Measurements from ENCODE around the gene ALDH1B1. TPM values are rescaled to one million over a fixed set of nuclear protein-coding genes. Genes with fewer than 3 reads are reported as not detected.

ALDH1B1 gene
- total RNA-seq, 4 donors from 2014 or later = 2.2 to 4.3 (median 3.4) TPM

DNA sequence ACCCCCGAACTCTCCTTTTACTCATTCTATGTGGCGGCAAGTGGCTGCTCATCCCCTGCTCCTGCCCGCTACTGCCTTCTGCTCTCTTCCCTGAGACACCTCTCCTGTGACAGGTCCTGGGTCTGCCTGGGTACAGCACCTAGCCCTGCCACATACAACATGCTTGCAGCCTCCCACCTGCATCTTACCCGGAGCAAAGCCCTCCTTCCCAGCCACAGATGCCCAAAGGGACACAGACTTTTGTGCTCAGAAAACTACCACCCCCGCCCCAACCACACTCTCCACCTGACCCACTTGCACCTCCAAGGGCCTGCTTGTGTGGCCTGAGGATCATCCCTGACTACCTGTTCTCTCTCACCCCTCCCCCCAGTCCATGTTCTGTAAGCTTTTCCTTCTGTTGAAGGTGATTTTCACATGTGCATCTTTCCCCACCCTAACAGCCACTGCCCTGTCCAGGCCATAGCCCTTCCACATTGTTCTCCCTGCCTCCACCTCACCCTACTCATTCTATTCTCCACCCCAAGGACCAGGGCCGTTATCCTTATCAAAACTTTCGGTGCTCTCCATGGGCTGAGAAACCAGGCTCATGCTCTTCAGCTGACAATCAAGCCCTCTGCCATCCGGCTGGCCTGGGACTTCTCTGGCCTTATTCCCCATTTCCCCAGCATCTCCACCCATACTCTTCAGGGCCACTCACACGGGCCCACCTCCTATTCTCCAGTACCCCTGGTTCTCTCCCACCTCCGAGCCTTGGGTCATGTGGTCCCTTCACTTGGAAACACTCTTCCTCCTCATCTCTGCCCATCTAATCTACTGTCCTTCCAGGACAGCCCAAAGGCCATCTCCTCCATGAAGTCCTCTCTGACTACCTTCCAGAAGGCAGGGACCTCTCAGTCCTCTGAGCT, 46.4 kb upstream of the ALDH1B1 start:
- no peak overlapping the region for H3K4me3 ChIP-seq
- H3K27me3 ChIP-seq = peaks cover 3% of the 10 kb centered on the region
- no peak overlapping the region for H3K27ac ChIP-seq
- WGBS = 91% methylated on average over 10 of the region's 10 CpGs
- no peaks in the 10 kb centered on the region for H3K4me1 ChIP-seq
- no peaks in the 10 kb centered on the region for H3K9me3 ChIP-seq
- no peaks in the 10 kb centered on the region for H3K36me3 ChIP-seq
- TF ChIP-seq POLR2AphosphoS5 (IDR thresholded peaks at IDR 0.05) (no peak), POLR2A (IDR thresholded peaks at IDR 0.05) (no peak), EP300 (IDR thresholded peaks at IDR 0.05) (no peak)
- TF ChIP-seq, protein P1, sequence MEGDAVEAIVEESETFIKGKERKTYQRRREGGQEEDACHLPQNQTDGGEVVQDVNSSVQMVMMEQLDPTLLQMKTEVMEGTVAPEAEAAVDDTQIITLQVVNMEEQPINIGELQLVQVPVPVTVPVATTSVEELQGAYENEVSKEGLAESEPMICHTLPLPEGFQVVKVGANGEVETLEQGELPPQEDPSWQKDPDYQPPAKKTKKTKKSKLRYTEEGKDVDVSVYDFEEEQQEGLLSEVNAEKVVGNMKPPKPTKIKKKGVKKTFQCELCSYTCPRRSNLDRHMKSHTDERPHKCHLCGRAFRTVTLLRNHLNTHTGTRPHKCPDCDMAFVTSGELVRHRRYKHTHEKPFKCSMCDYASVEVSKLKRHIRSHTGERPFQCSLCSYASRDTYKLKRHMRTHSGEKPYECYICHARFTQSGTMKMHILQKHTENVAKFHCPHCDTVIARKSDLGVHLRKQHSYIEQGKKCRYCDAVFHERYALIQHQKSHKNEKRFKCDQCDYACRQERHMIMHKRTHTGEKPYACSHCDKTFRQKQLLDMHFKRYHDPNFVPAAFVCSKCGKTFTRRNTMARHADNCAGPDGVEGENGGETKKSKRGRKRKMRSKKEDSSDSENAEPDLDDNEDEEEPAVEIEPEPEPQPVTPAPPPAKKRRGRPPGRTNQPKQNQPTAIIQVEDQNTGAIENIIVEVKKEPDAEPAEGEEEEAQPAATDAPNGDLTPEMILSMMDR (IDR thresholded peaks at IDR 0.05) = no peak
- no peak for DNase-seq (ENCODE audit: low spot score in 2 of 2)

DNA sequence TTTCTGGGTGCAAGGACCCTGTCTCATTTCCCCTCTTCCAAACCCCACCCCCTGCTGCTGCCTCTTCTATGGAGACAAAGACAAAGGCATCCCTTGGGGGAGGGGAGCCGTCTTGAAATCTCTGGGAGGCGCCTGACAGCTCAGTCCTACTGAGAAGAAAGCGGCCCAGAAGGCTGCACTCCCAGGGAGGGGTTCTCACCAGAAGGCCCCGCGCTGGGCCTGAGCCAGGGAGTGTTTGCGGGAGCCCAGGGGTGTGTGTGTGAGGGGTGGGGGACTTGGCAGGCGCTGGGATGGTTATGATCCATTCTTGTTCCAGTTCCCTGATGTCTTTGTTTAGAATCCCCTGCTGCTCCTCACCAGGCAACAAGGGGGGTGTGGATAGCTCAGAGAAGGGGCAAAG, 45.7 kb upstream of the ALDH1B1 start:
- 36% methylated on average over 2 of the region's 7 CpGs for WGBS
- no peak for DNase-seq (ENCODE audit: low spot score in 2 of 2)
- TF ChIP-seq EP300 (IDR thresholded peaks at IDR 0.05) (no peak), POLR2AphosphoS5 (IDR thresholded peaks at IDR 0.05) (no peak), POLR2A (IDR thresholded peaks at IDR 0.05) (no peak)
- TF ChIP-seq, protein P1 (IDR thresholded peaks at IDR 0.05) = no peak

DNA sequence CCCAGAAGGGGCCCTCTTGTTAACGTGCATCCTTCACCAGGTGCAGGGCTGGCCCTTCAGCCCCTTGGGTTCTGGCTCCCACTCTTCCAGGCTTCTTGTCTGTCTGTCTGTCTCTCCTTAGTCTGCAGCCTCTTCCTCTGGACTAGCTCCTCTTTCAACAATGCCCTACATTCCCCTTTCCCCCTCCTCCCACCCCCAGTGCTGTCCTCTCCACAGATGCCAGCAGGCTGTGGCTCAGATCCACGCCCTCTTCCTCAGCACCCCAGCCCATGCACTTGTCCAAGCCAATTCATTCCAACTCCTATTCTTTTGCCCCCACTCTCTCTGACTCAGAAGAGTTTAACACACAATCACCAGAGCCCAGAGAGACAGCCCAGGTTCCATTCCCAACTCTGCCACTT, 45.2 kb upstream of the ALDH1B1 start:
- Histone ChIP-seq H3K4me3 (no peak overlapping the region), H3K36me3 (no peaks in the 10 kb centered on the region), H3K27ac (no peak overlapping the region), H3K4me1 (no peaks in the 10 kb centered on the region), H3K9me3 (no peaks in the 10 kb centered on the region), H3K27me3 (peaks cover 3% of the 10 kb centered on the region)
- 54% methylated on average over 2 of the region's 2 CpGs for WGBS
- no peak for DNase-seq (ENCODE audit: low spot score in 2 of 2)
- TF ChIP-seq, protein P1 (IDR thresholded peaks at IDR 0.05) = no peak
- TF ChIP-seq POLR2AphosphoS5 (IDR thresholded peaks at IDR 0.05) (no peak), EP300 (IDR thresholded peaks at IDR 0.05) (no peak), POLR2A (IDR thresholded peaks at IDR 0.05) (no peak)

More for the DNA sequence above, 45.7 kb upstream of the ALDH1B1 start:
- no peaks in the 10 kb centered on the region for H3K4me1 ChIP-seq
- peaks cover 3% of the 10 kb centered on the region for H3K27me3 ChIP-seq
- no peaks in the 10 kb centered on the region for H3K36me3 ChIP-seq
- H3K4me3 ChIP-seq = no peak overlapping the region
- no peaks in the 10 kb centered on the region for H3K9me3 ChIP-seq
- no peak overlapping the region for H3K27ac ChIP-seq

DNA sequence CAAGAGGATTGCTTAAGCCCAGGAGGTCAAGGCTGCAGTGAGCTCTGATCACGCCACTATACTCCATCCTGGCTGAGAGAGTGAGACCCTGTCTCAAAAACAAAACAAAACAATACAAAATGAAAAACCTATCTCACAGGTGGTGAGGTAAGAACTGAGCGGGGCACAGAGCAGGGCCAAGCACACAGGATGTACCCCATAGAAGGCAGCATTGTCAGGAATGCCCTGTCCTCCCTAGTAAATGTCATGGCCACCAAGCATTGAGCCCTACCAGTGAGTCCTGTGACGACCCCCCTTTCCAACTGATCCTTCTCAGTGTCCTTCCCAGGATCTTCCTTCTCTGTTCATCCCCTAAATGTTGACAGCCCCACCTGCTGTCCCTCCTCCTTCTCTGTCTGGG, 44.6 kb upstream of the ALDH1B1 start:
- Histone ChIP-seq H3K4me3 (no peak overlapping the region), H3K4me1 (no peaks in the 10 kb centered on the region), H3K36me3 (no peaks in the 10 kb centered on the region), H3K9me3 (no peaks in the 10 kb centered on the region), H3K27ac (no peak overlapping the region), H3K27me3 (peaks cover 5% of the 10 kb centered on the region)
- WGBS = 77% methylated on average over 3 of the region's 3 CpGs
- TF ChIP-seq POLR2A (IDR thresholded peaks at IDR 0.05) (no peak), EP300 (IDR thresholded peaks at IDR 0.05) (no peak), POLR2AphosphoS5 (IDR thresholded peaks at IDR 0.05) (no peak)
- TF ChIP-seq, protein P1 (IDR thresholded peaks at IDR 0.05) = no peak
- peak in 1 of 2 donors; percentile 28 for DNase-seq (ENCODE audit: low spot score in 2 of 2)

DNA sequence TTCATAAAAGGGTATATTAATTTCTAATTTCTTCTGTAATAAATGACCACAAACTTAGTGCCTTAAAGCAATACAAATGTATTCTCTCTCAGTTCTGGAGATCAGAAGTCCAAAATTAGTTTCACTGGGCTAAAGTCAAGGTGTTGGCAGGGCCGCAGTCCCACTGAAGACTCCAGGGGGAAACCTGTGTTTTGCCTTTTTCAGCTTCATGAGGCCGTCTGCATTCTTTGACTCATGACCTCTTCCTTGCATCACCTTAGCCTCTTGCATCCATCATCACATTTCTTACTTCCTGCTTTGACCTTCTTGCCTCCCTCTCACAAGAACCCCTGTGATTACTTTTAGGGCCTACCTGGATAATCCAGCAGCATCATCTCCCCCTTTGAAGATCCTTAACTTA, 42.0 kb upstream of the ALDH1B1 start:
- H3K4me3 ChIP-seq = no peak overlapping the region
- H3K27me3 ChIP-seq = peaks cover 6% of the 10 kb centered on the region
- DNase-seq (ENCODE audit: low spot score in 2 of 2) = peak in 1 of 2 donors; percentile 11
- H3K4me1 ChIP-seq = no peaks in the 10 kb centered on the region
- no peaks in the 10 kb centered on the region for H3K9me3 ChIP-seq
- TF ChIP-seq, protein P1 (IDR thresholded peaks at IDR 0.05) = no peak
- no peak for TF ChIP-seq POLR2A (IDR thresholded peaks at IDR 0.05)
- TF ChIP-seq POLR2AphosphoS5 (IDR thresholded peaks at IDR 0.05) = no peak
- TF ChIP-seq EP300 (IDR thresholded peaks at IDR 0.05) = no peak
- H3K36me3 ChIP-seq = no peaks in the 10 kb centered on the region
- no peak overlapping the region for H3K27ac ChIP-seq
- 88% methylated on average over 2 of the region's 2 CpGs for WGBS

All from suprapubic skin (tissue), 4 donors.